ELF-1 (cell line): ENCODE data around the gene EEF1AKMT4.
A peak's percentile ranks its signal among the peaks of the same experiment; 100 is the strongest.

Experiments
- DNase-seq: peaks from one replicate; pipeline ENCODE4 v3.0.0-alpha.2; 2016; ENCODE audit warnings: low read depth, low spot score

EEF1AKMT4 gene

DNA sequence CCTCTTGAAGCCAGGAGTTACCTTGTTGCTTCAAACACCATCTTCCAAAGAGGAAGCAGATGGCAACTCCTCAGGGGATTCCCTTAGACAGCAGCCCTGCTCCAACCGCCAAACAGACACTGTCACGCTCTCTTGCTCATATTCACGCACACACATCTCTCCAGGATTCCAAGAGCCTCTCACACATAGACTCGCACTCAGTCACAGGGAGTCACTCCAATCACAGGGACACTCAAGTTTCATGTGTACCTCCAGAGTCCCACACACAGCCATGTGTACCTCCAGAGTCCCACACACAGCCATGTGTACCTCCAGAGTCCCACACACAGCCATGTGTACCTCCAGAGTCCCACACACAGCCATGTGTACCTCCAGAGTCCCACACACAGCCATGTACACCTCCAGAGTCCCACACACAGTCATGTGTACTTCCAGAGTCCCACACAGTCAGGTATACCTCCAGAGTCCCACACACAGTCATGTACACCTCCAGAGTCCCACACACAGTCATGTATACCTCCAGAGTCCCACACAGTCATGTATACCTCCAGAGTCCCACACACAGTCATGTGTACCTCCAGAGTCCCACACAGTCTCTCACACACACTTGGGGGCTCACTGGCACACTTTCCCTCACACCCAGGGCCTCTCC, 14.0 kb upstream of the EEF1AKMT4 start:
- no peak for DNase-seq

DNA sequence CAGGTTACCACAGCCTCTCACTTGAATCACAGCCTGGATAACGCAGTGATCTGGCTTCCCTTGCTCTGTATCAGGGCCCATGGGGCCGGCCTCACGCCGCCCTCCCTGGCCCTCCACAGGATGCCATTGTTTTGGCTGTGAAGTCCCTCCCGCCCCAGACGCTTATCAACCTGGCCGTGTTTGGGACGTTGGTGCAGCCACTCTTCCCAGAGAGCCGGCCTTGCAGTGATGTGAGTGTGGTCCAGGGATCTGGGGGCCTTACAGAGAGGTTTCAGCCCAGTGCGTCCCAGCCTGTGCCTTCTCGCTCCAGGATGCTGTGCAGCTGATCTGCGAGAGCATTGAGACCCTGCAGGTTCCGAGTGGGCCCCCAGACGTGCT, 13.4 kb upstream of the EEF1AKMT4 start:
- no peak for DNase-seq

DNA sequence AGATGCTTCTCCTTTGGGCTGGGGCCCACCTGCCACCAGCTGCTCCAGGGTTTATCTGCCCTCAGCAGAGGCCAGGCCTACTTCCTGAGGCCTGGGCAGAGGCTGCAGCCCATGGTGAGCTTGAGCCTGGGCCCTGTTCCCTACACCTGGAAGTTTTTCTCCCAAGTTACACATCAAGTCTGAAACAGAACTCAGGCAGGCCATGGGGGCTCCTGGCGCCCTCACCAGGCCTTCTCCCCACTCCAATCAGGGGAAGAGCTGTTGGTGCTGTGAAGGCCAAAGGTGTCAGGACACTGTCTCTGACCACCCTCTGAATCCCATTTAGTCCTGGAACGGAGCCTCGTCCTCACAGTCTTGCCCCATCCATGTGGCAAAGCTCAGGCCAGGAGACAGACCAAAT, 12.8 kb upstream of the EEF1AKMT4 start:
- DNase-seq, result no peak

DNA sequence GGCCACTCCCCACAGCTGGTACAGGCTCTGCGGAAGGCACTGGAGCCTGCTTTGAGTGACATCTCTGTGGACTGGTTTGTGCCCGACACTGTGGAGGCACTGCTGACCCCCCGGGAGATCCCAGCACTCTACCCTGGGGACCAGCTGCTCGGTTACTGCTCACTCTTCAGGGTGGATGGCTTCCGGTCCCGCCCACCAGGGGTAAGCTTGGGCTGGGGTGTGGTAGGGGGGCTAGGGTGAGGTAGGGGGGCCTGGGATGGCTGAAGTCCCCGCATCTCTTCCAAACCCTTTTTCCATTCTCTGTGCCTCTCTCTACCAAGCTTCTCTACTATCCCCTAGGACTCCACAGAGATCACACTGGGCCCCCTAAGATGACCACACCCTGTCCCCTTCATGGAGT, 12.3 kb upstream of the EEF1AKMT4 start:
- no peak for DNase-seq

DNA sequence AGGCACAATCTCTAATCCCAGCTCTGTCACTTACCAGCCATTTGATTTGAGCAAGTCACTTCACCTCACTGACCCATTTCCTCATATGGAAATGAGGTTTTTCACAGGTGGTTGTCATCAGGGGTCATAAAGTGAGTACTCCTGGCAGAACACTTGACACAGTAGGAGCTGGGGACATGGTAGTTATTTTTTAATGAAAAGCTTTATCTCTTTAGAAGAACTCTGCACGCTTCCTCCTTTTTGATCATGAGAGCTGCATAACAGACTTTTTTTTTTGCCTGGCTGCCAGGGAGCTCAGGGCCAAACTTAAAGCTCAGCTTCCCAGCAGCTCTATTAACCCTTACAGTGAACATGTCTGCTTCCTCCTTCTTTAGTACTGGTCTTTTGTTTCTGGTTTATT, 11.7 kb upstream of the EEF1AKMT4 start:
- DNase-seq, result no peak

DNA sequence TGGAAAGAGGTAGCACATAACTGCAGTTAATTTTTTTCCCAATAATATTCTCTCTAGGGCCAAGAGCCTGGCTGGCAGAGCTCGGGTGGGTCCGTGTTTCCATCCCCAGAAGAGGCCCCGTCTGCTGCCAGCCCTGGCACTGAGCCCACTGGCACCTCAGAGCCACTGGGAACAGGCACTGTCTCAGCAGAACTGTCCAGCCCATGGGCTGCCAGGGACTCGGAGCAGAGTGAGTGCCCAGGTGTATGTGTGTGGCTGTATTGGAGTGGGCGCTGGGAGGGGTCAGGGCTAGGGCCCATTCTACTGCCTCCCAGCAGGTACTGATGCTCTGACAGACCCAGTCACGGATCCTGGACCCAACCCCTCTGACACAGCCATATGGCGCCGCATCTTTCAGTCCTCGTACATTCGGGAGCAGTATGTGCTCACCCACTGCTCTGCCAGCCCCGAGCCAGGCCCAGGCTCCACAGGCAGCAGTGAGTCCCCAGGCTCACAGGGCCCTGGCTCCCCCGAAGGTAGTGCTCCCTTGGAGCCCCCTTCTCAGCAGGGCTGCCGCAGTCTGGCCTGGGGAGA, 11.1 kb upstream of the EEF1AKMT4 start:
- DNase-seq, result no peak

DNA sequence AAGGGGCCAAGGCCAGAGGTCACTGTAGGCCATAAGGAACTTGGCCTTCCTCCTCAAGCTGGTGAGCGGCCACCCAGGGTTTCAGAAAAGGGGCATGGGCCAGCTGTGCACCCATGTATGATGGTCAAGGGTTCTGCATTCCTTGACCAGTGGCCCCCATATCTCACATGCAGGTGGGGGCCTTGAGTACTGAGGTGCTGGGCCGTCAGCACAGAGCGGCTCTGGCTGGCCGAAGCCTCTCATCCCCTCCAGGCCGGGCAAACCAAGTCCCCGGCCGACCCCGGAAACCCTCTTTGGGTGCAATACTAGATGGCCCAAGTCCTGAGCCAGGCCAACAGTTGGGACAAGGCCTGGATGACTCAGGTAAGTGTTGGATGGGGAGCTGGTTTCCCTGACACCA, 10.3 kb upstream of the EEF1AKMT4 start:
- DNase-seq, result no peak

DNA sequence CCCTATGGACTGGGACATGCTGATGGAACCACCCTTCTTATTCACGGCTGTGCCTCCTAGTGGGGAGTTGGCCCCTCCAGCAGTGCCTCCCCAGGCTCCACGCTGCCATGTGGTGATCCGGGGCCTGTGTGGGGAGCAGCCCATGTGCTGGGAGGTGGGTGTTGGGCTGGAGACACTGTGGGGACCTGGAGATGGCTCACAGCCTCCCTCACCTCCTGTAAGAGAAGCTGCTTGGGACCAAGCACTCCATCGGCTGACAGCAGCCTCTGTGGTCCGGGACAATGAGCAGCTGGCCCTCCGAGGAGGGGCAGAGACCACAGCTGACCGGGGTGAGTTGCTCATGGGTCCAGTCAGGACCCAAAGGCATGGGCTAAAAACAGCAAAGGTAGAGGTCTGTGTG, 9.8 kb upstream of the EEF1AKMT4 start:
- no peak for DNase-seq

DNA sequence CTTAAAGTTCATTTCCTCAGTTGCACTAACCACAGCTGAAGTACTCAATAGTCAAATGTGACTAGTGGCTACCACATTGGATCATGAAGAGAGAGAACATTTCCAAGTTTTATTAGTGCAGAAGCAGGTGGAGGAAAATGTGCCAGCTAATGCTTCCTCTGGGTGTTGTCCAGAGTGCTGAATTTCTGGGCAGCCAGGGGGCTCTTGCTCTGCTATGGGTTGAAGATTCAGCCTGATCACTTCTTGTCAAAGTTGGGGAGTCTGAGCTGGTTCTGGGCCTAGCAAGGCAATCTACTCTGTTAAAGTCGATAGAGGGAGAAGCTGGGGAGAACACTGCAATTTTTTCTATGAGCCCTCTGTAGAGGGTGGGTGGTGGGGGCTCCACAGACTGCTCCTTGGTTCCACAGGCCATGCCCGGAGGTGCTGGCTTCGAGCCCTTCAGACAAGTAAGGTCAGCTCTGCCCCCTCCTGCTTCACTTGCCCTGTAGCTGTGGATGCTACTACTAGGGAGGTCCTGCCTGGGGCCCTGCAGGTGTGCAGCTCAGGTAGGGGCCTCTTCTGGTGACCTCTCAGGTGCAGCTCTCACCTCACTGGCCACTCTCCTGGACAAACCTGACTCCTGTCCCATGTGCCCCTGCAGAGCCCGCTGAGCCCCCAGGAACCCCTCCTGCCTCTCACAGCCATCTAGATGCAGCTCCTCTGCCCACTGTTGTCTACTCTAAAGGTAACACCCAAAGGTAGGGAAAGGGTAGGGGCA, 8.9 kb upstream of the EEF1AKMT4 start:
- DNase-seq, result no peak

DNA sequence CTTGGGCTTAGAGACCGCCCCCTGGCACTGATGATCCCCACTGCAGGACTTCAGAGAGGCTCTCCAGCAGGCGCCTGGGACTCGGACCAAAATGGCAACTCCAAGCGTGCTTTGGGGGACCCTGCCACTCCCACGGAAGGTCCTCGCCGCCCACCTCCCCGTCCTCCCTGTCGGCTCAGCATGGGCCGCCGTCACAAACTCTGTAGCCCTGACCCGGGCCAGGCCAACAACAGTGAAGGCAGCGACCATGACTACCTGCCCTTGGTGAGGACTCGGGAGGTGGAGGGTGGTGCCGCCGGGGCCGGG, 8.4 kb upstream of the EEF1AKMT4 start:
- DNase-seq, result no peak

DNA sequence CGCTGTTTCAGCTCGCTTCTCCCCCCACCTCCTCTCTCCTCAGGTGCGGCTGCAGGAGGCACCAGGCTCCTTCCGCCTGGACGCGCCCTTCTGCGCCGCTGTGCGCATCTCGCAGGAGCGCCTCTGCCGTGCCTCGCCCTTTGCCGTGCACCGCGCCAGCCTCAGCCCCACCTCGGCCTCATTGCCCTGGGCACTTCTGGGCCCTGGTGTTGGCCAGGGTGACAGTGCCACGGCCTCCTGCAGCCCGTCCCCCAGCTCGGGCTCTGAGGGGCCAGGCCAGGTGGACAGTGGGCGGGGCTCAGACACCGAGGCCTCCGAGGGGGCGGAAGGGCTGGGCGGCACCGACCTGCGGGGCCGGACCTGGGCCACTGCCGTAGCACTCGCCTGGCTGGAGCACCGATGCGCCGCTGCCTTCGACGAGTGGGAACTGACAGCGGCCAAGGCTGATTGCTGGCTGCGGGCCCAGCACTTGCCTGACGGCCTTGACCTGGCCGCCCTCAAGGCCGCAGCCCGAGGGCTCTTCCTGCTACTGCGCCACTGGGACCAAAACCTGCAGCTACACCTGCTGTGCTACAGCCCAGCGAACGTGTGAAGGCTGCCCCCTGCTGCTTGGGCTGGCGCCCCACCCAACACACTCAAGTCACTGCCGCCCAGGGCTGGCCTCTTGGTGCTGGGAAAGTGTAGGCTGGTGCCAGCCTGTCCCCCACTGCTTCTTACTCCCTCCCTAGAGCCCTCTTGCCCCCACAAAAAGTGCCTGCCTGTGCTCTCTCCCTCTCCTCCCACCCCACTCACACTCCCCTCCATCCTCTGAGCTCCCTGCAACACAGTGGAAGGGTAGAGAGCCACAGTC, 7.8 kb upstream of the EEF1AKMT4 start:
- peak; percentile 65 for DNase-seq

DNA sequence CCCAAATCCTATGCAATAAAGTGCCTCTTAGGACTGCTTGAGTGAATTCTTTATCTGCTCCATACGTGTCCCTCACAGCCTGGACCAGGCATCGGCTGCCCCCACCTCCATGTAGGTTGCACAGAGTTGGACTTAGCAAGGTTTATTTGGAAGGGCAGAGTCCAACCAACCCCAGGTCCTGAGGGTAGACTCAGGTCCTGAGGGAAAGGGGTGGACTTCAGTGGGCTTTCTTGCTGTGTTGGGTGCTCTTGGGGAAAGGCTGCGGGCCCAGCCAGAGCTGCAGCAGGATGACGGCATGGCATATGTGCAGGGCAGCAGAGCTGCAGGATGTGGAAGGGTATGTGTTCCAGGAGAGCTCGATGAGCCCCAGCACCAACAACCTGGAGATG, 7.2 kb upstream of the EEF1AKMT4 start:
- no peak for DNase-seq

DNA sequence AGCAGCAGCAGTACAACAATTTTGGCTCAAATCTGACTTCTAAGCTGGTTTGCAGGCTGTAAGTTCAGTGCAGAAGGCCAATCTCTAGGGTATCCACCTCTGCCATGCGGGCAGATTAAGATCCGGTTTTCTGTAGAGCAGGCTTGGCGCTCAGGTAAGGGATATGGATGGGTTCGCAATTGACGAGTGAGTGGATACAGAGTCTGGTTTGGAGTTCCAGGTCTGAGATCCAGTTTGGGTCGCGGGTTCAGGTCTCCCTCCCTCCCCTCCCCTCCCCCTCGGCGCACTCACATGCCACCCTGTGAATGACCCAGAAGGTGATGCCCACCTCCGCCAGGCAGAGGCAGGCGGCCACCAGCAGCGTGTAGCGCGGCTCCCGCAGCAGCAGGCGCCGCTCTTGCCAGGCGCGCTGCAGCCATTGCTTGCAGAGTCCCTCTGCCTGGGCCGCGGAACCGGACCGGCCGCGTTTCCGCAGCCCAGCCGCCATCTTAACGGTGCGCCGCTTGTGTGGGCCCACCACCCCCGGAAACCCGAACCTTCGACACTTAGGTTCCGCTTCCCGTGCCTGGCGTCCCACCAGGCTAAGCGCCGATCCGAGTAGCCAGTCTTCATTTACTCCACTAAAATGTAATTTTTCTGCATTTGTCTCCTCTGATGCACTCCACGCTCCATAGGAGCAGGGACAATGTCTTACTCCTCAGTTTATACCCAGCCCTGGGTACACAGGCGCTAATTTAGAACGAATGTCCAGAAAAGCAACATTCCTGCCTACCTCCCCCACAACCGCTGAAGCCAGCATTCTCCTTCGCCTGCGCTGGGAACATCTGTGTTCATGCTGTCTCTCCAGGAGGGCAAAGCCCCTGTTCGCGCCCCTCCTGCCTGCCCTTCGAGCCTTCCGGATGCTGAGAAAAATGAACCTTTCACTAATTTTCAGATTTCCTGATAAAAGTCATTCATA, 739 bp upstream of the EEF1AKMT4 start, which contains the start of gene ALG3:
TSS of gene ALG3 (minus strand) at position 509 of the 958 bp plus-strand sequence. CDS start at position 487, 22 bp downstream.
- DNase-seq, result peak; percentile 91

DNA sequence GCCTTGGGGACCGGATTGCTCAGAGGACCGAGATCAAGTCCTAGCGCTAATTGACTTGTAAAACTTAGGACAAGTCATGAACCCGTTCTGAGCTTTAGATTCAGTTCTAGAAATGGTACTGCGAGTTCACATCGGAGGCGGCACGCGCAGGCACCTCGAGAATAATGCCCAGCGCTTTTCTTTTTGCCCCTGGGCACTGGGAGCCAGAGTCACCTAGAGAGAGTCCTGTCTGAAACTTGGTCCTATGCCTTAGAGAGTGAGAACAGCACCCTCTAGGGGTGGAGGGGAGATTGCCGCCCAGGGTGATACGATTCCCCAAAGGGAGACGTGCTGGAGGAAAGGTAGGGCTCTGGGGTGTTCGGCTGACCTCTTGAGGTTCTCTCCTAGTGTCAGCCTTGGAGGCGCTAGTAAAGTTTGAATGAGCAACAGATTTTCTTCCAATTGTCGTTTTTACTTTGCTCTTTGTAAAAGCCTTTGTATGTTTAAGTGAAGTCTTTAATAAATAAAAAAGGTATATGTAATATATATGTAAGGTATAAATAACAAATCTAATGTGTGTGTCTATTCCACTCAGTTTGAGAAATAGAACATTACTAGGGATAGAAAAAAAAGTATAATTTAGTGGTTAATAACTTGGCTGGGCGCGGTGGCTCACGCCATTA, 826 bp downstream of the EEF1AKMT4 start:
- DNase-seq, result peak; percentile 96

DNA sequence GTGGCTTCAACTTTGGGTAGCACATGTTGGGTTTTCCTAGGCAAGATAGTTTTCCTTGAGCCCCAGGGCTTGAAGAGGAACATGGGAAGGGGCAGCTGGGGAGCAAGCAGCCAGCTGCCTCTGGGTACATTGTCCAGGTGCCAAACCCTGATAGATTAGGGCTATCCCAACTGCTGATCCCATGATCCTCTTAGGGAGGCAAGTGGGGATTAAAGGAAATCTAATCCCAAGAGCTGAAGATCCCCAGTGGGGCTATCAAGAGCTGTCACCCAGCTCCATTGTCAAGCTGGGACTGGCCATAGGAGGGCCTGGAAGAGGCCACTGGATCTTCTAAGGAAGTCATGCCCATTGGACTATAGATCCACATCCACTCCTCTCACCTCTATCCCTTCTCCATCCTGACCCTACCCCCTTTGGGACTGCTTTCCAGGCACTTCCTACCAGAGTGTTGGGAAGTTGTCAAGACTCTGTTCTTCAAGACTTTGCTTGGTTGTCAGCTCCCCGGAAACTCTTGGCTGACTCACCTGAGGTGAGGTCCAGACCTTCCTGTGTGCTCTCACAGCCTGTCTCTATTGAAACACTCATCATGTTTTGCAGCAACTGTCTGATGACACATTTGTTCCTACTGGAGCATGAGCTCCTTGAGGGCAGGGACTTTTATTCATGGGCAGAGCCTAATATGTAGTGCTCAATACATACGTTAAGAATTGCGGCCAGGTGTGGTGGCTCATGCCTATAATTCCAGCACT, 6.0 kb downstream of the EEF1AKMT4 start:
- DNase-seq, result no peak

DNA sequence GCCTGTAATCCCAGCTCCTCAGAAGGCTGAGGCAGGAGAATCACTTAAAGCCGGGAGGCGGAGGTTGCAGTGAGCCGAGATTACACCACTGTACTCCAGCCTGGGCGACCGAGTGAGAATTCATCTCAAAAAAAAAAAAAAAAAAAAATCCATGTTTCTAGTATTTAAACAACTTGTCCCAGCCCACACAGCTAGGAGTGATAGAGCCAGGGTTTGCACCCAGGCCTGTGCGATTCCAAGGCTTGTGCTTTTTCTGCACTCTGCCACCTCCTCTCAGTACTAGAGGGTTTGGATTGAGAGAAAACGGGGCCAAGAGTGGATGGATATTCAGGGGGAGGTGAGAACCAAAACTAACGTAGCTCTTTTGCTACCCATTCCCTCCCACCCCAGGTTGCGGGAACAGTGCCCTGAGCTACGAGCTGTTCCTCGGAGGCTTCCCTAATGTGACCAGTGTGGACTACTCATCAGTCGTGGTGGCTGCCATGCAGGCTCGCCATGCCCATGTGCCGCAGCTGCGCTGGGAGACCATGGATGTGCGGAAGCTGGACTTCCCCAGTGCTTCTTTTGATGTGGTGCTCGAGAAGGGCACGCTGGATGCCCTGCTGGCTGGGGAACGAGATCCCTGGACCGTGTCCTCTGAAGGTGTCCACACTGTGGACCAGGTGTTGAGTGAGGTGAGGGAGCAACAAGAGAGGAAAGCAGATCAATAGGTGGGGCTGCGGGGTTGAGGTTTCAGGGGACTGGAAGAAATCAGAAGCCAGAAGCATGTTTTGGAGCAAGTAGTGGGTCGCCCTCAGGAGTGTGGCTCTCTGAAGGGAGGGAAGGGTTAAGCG, 7.8 kb downstream of the EEF1AKMT4 start:
- DNase-seq, result no peak

DNA sequence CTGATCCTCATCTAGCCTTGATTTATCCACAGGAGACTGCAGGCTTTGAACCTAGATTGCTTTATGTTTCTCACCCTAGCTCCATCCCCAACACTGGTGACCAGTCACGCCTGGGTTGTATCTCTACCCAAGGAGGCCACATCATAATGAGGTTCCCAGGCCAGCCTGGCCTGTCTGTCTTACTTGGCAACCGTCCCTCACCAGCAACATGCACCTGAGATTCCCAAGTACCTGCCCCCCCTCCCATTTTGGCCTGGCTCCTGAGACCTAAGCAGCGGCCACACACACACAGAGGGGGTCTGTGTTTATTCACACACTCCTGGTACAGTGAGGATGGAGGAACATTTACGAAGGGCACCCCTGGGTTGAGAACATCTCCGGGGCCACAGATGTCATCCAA, 9.5 kb downstream of the EEF1AKMT4 start:
- DNase-seq, result no peak

DNA sequence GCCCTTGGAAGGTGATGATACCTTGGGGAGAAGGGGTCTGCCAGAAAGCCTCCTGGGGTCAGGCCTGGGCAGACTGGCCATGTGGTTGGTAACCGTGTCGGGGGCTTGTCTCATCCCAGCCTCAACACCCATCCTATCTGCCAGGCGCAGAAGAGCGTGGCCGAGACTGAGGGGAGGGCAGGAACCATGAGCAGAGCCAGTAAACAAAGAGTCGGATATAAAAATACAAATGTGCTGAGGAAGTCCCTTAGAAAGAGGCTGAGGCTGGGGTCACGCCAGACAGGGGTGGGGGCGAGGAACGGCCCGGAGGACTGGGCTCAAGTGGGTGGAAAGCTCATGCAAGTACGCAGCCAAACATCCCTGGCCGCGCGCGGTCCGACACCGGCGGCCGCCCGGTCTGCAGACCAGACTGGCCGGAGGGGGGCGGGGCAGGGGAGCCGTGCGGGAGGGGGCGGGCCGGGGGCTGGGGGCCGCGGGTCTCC, 10.0 kb downstream of the EEF1AKMT4 start:
- no peak for DNase-seq
